PC-3 (cell line): ENCODE results near the gene DCDC2. TPM values are rescaled to one million over a fixed set of nuclear protein-coding genes. Genes with fewer than 3 reads are reported as not detected.

Experiments
- ATAC-seq: fragments of 200-7000 bp; cut with Tn5 transposase; 2 replicates; pipeline ENCODE4 v1.9.1; 2020; ENCODE audit warnings: mild to moderate bottlenecking, moderate library complexity
- BruUV-seq: library from RNA; stranded (reverse); fragments of 400-500 nt; replicated peaks from 2 replicates; lab custom pipeline; 2021; lab: Mats Ljungman, UMichigan
- CTCF ChIA-PET: fragments of 300-600 bp; sonication (Branson Sonifier 250); formaldehyde crosslinking; loops from one replicate; lab custom pipeline; 2022; ENCODE audit warnings: antibody characterized with exemption; lab: Charles Lee
- POLR2A ChIA-PET: fragments of 300-600 bp; sonication (Branson Sonifier 250); formaldehyde crosslinking; loops from one replicate; lab custom pipeline; 2022; ENCODE audit warnings: antibody characterized with exemption; ENCODE audit not compliant: unreplicated experiment; lab: Charles Lee
- DNase-seq: peaks from one replicate; pipeline ENCODE4 v3.0.0-alpha.2; 2015
- H2AFZ ChIP-seq: fragments of 300-600 bp; sonication (generic); 2 replicates; pipeline ENCODE4 v1.6.0; 2016; ENCODE audit warnings: antibody characterized with exemption, low read length
- H3F3A ChIP-seq: fragments of 300-600 bp; sonication (generic); one replicate; pipeline ENCODE4 v1.6.0; 2017; ENCODE audit warnings: antibody characterized with exemption, low read length, control low read depth, mild to moderate bottlenecking; ENCODE audit not compliant: unreplicated experiment
- H3K27ac ChIP-seq: fragments of 300-600 bp; sonication (generic); 2 replicates; pipeline ENCODE4 v1.5.1; 2016; ENCODE audit warnings: mild to moderate bottlenecking, low read length
- H3K27me3 ChIP-seq: fragments of 300-600 bp; sonication (generic); 2 replicates; pipeline ENCODE4 v1.6.1; 2016; ENCODE audit warnings: low read length, mixed read lengths
- H3K36me3 ChIP-seq: fragments of 300-600 bp; sonication (generic); 2 replicates; pipeline ENCODE4 v1.6.1; 2016; ENCODE audit warnings: low read depth, mixed run types, low read length, mixed read lengths
- H3K4me1 ChIP-seq: fragments of 300-600 bp; sonication (generic); 2 replicates; pipeline ENCODE4 v1.5.1; 2016; ENCODE audit warnings: low read length; ENCODE audit not compliant: insufficient read depth
- H3K4me2 ChIP-seq: fragments of 300-600 bp; sonication (generic); 2 replicates; pipeline ENCODE4 v1.6.0; 2016; ENCODE audit warnings: low read length
- H3K4me3 ChIP-seq: fragments of 300-600 bp; sonication (generic); 2 replicates; pipeline ENCODE4 v1.5.1; 2016; ENCODE audit warnings: mild to moderate bottlenecking, low read length, mixed read lengths
- H3K79me2 ChIP-seq: fragments of 300-600 bp; sonication (generic); 2 replicates; pipeline ENCODE4 v1.6.1; 2017; ENCODE audit warnings: low read length, mixed read lengths
- H3K9ac ChIP-seq: fragments of 300-600 bp; sonication (generic); 2 replicates; pipeline ENCODE4 v1.6.0; 2016; ENCODE audit warnings: mild to moderate bottlenecking, low read length
- H3K9me2 ChIP-seq: fragments of 300-600 bp; sonication (generic); replicated peaks from 2 replicates; pipeline ENCODE4 v1.6.1; 2016; ENCODE audit warnings: mixed run types, low read length, mixed read lengths
- H3K9me3 ChIP-seq: fragments of 300-600 bp; sonication (generic); 2 replicates; pipeline ENCODE4 v1.6.1; 2016; ENCODE audit warnings: low read length, mixed read lengths
- H4K20me1 ChIP-seq: fragments of 300-600 bp; sonication (generic); 2 replicates; pipeline ENCODE4 v1.6.1; 2016; ENCODE audit warnings: low read length, mixed read lengths
- EZH2 ChIP-seq: fragments of 300-600 bp; sonication (generic); IDR thresholded peaks from one replicate; pipeline ENCODE4 v1.6.1; 2017; ENCODE audit warnings: antibody characterized with exemption, mild to moderate bottlenecking, low read length; ENCODE audit not compliant: unreplicated experiment
- EZH2phosphoT487 ChIP-seq: fragments of 300-600 bp; sonication (generic); IDR thresholded peaks from 2 replicates; pipeline ENCODE4 v1.6.1; 2018; ENCODE audit warnings: mild to moderate bottlenecking, antibody characterized with exemption, low read length, borderline replicate concordance
- intact Hi-C: fragments of 100-400 bp; cut with micrococcal nuclease; formaldehyde crosslinking; loops from 2 replicates; pipeline ENCODE4 v1.9.0; 2023
- total RNA-seq: library from RNA; depleted of rRNA; stranded (reverse); fragments of >200 nt; gene quantifications from 2 replicates; pipeline ENCODE4 v1.2.3, GENCODE V29; 2014
- TF ChIP-seq, protein P1 (sequence below): fragments of 300-600 bp; sonication (generic); conservative IDR thresholded peaks from 2 replicates; pipeline ENCODE4 v1.5.1; 2017; ENCODE audit warnings: antibody characterized with exemption, low read depth, mild to moderate bottlenecking, low read length

The DCDC2 gene
- total RNA-seq, 1 experiment from 2014 or later: 0.11 TPM

DNA sequence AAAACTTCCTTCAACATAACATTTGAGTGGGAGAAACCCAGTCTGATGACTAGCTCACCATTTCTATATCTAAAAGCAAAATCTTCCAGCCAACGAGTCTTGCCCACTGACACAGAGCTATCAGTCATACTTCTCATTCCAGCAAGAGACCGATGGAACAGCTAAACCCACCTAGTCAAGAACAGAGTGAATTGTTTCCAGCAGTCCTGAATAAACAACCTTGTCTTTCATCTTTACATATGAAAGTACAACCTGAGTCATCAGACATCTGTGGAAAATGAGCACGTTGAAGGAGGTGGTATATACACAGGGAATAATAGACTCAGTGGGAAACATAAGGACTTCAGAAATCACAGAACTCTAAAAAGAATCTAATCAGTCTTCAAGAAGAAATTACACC, 208.0 kb downstream of the DCDC2 start:
- H3K4me1 ChIP-seq: peaks cover 3% of the 10 kb centered on the region; the same call in 1 of the 2 replicates
- no peaks in the 10 kb centered on the region for H4K20me1 ChIP-seq
- no peaks in the 10 kb centered on the region for H3K9me3 ChIP-seq
- H2AFZ ChIP-seq: no peak overlapping the region
- no peaks in the 10 kb centered on the region for H3K9me2 ChIP-seq
- no peak for ATAC-seq
- H3K36me3 ChIP-seq: no peaks in the 10 kb centered on the region
- no peaks in the 10 kb centered on the region for H3K79me2 ChIP-seq
- H3K27me3 ChIP-seq: peaks cover 39% of the 10 kb centered on the region
- H3K9ac ChIP-seq: no peak overlapping the region
- POLR2A ChIA-PET: no interaction called here
- intact Hi-C loops: no loop called here
- CTCF ChIA-PET: no interaction called here
- no peak overlapping the region for H3K4me3 ChIP-seq
- no TSS peak for BruUV-seq
- TF ChIP-seq EZH2 (no peak), EZH2phosphoT487 (no peak)
- TF ChIP-seq, protein P1, sequence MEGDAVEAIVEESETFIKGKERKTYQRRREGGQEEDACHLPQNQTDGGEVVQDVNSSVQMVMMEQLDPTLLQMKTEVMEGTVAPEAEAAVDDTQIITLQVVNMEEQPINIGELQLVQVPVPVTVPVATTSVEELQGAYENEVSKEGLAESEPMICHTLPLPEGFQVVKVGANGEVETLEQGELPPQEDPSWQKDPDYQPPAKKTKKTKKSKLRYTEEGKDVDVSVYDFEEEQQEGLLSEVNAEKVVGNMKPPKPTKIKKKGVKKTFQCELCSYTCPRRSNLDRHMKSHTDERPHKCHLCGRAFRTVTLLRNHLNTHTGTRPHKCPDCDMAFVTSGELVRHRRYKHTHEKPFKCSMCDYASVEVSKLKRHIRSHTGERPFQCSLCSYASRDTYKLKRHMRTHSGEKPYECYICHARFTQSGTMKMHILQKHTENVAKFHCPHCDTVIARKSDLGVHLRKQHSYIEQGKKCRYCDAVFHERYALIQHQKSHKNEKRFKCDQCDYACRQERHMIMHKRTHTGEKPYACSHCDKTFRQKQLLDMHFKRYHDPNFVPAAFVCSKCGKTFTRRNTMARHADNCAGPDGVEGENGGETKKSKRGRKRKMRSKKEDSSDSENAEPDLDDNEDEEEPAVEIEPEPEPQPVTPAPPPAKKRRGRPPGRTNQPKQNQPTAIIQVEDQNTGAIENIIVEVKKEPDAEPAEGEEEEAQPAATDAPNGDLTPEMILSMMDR: no peak
- no peak for DNase-seq
- H3K4me2 ChIP-seq: no peak overlapping the region
- H3F3A ChIP-seq: no peaks in the 10 kb centered on the region
- no peak overlapping the region for H3K27ac ChIP-seq

DNA sequence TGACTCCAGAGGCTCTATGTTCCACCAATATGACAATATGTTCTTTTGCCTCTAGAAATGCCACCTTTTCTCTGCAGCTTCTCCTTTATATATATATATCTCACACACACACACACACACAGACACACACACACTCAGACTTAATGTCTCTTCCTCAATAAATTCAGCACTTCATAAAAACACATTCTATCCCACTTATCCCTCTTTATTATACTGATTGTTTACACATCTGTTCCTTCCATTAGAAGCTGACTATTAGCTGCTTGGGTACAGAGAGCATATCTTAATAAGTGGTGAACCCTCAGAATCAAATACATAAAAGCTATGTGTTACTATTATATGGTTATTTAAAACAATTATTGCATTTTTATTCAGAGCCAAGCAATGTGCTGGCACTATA, 208.6 kb downstream of the DCDC2 start:
- Histone ChIP-seq H3K4me3 (no peak overlapping the region), H3K27ac (no peak overlapping the region), H3K9me3 (no peaks in the 10 kb centered on the region), H3K4me2 (no peak overlapping the region), H3K27me3 (peaks cover 39% of the 10 kb centered on the region), H2AFZ (no peak overlapping the region), H3F3A (no peaks in the 10 kb centered on the region), H4K20me1 (no peaks in the 10 kb centered on the region), H3K9ac (no peak overlapping the region), H3K79me2 (no peaks in the 10 kb centered on the region), H3K9me2 (no peaks in the 10 kb centered on the region), H3K36me3 (no peaks in the 10 kb centered on the region), H3K4me1 (no peaks in the 10 kb centered on the region)
- no TSS peak for BruUV-seq
- ChIA-PET POLR2A (no interaction called here), CTCF (no interaction called here)
- DNase-seq (no peak), ATAC-seq (no peak)
- intact Hi-C loops: no loop called here
- TF ChIP-seq EZH2phosphoT487 (no peak), EZH2 (no peak)
- TF ChIP-seq, protein P1: no peak

DNA sequence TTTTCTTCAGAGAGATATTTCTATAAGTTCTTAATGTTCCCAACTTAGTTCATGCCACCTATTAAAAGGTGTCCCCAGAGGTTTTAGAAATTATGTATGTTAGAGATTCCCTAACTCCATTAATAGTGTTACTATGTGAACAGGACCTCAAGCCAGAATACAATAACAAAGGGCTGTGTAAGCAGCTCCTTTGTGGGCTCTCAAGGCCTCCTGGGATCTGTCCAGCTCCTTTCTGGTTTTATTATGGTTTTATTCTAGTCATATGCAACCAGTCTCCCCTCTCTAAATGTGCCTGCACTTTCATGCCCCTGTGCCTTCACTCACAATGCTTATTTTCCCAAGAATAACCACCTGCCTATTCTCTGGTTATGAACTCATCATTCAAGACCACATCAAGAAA, 209.2 kb downstream of the DCDC2 start:
- H2AFZ ChIP-seq: no peak overlapping the region
- no peak overlapping the region for H3K27ac ChIP-seq
- ChIA-PET CTCF (no interaction called here), POLR2A (no interaction called here)
- no peaks in the 10 kb centered on the region for H3K9me2 ChIP-seq
- H3K9ac ChIP-seq: no peak overlapping the region
- H3F3A ChIP-seq: no peaks in the 10 kb centered on the region
- no peak overlapping the region for H3K4me3 ChIP-seq
- no peaks in the 10 kb centered on the region for H4K20me1 ChIP-seq
- TF ChIP-seq EZH2: no peak
- TF ChIP-seq, protein P1: no peak
- no peak for TF ChIP-seq EZH2phosphoT487
- no peaks in the 10 kb centered on the region for H3K79me2 ChIP-seq
- no peak for DNase-seq
- no peak for ATAC-seq
- H3K4me2 ChIP-seq: no peak overlapping the region
- no TSS peak for BruUV-seq
- H3K4me1 ChIP-seq: no peaks in the 10 kb centered on the region
- H3K27me3 ChIP-seq: peaks cover 45% of the 10 kb centered on the region
- no peaks in the 10 kb centered on the region for H3K9me3 ChIP-seq
- no peaks in the 10 kb centered on the region for H3K36me3 ChIP-seq
- intact Hi-C loops: no loop called here
